Kasumi-1 (cell line): ENCODE results near the gene CLDN5.

ENCODE experiments used
- DNase-seq, 2 experiments: peaks; one replicate each; lab custom pipeline; 2025; lab: John Stamatoyannopoulos, UW

The CLDN5 gene

GRCh38 chr22:19503869-19504268, 20.3 kb downstream of the CLDN5 start:
- DNase-seq, result no peak

GRCh38 chr22:19503367-19503766, 20.8 kb downstream of the CLDN5 start:
- no peak for DNase-seq

GRCh38 chr22:19501897-19502447, 22.2 kb downstream of the CLDN5 start:
- DNase-seq, result no peak

- DNase-seq, result no peak
Measured at GRCh38 chr22:19499880-19500242, 24.3 kb downstream of the CLDN5 start.

GRCh38 chr22:19499236-19499879, 24.9 kb downstream of the CLDN5 start:
- no peak for DNase-seq

GRCh38 chr22:19498866-19499190, 25.4 kb downstream of the CLDN5 start:
- no peak for DNase-seq

GRCh38 chr22:19498154-19498865, 25.9 kb downstream of the CLDN5 start:
- no peak for DNase-seq

GRCh38 chr22:19497245-19497644, 27.0 kb downstream of the CLDN5 start:
- DNase-seq, result no peak

GRCh38 chr22:19496324-19496630, 27.9 kb downstream of the CLDN5 start:
- DNase-seq, result no peak

GRCh38 chr22:19495562-19496323, 28.5 kb downstream of the CLDN5 start:
- DNase-seq, result peak; percentile 20 to 25

- DNase-seq, result no peak
Measured at GRCh38 chr22:19494676-19495173, 29.5 kb downstream of the CLDN5 start.

- no peak for DNase-seq
Measured at GRCh38 chr22:19494001-19494560, 30.1 kb downstream of the CLDN5 start.

- DNase-seq, result no peak
Measured at GRCh38 chr22:19492504-19493174, 31.6 kb downstream of the CLDN5 start.

- DNase-seq, result no peak
Measured at GRCh38 chr22:19490628-19491230, 33.5 kb downstream of the CLDN5 start.

- peak; percentile 41 to 78 for DNase-seq
Measured at GRCh38 chr22:19488884-19489843, 35.0 kb downstream of the CLDN5 start.

GRCh38 chr22:19488285-19488684, 35.9 kb downstream of the CLDN5 start:
- DNase-seq, result no peak

- no peak for DNase-seq
Measured at GRCh38 chr22:19483481-19484244, 40.5 kb downstream of the CLDN5 start.

- no peak for DNase-seq
Measured at GRCh38 chr22:19482297-19482696, 41.9 kb downstream of the CLDN5 start.

- DNase-seq, result no peak
Measured at GRCh38 chr22:19480789-19481188, 43.4 kb downstream of the CLDN5 start.

- DNase-seq, result no peak
Measured at GRCh38 chr22:19480173-19480568, 44.0 kb downstream of the CLDN5 start.
